ENCODE measurements around the gene MITD1.
"Not testable (repeated sequence)": the region's sequence is repeated elsewhere in the genome, so short reads cannot be mapped to it uniquely, and the experiment has no call there.

MITD1 gene

GRCh38 chr2:99198103-99198841, 17.4 kb upstream of the MITD1 start:
- no peak for TF ChIP-seq CTCF (conservative IDR thresholded peaks at IDR 0.05; ENCODE audit: control insufficient read depth, insufficient read depth, low read depth, low read length)
- no peak for DNase-seq (ENCODE audit: low read depth)
- no peak overlapping the region for H3K4me3 ChIP-seq (ENCODE audit: control insufficient read depth, low read depth, low read length)

GRCh38 chr2:99192364-99192763, 11.5 kb upstream of the MITD1 start:
- not testable (repeated sequence) for H3K4me3 ChIP-seq (ENCODE audit: control insufficient read depth, low read depth, low read length); DNase-seq (ENCODE audit: low read depth)

- TF ChIP-seq CTCF (conservative IDR thresholded peaks at IDR 0.05; ENCODE audit: control insufficient read depth, insufficient read depth, low read depth, low read length): peak; percentile 1
These were observed 9.7 kb upstream of the MITD1 start for GRCh38 chr2:99190548-99190947.

GRCh38 chr2:99188357-99188756, 7.5 kb upstream of the MITD1 start:
- no peak for DNase-seq (ENCODE audit: low read depth)
- no peak for TF ChIP-seq CTCF (conservative IDR thresholded peaks at IDR 0.05; ENCODE audit: control insufficient read depth, insufficient read depth, low read depth, low read length)
- H3K4me3 ChIP-seq (ENCODE audit: control insufficient read depth, low read depth, low read length): no peak overlapping the region

More at GRCh38 chr2:99190548-99190947, 9.7 kb upstream of the MITD1 start:
- no peak overlapping the region for H3K4me3 ChIP-seq (ENCODE audit: control insufficient read depth, low read depth, low read length)
- DNase-seq (ENCODE audit: low read depth): no peak

GRCh38 chr2:99187011-99187410, 6.2 kb upstream of the MITD1 start:
- H3K4me3 ChIP-seq (ENCODE audit: control insufficient read depth, low read depth, low read length): no peak overlapping the region
- TF ChIP-seq CTCF (conservative IDR thresholded peaks at IDR 0.05; ENCODE audit: control insufficient read depth, insufficient read depth, low read depth, low read length): no peak
- DNase-seq (ENCODE audit: low read depth): no peak

- no peak for TF ChIP-seq CTCF (conservative IDR thresholded peaks at IDR 0.05; ENCODE audit: control insufficient read depth, insufficient read depth, low read depth, low read length)
- no peak overlapping the region for H3K4me3 ChIP-seq (ENCODE audit: control insufficient read depth, low read depth, low read length)
- DNase-seq (ENCODE audit: low read depth): no peak
These were observed 4.0 kb upstream of the MITD1 start for GRCh38 chr2:99184811-99185210.

- TF ChIP-seq CTCF (conservative IDR thresholded peaks at IDR 0.05; ENCODE audit: control insufficient read depth, insufficient read depth, low read depth, low read length): no peak
- H3K4me3 ChIP-seq (ENCODE audit: control insufficient read depth, low read depth, low read length): no peak overlapping the region
- peak; percentile 10 for DNase-seq (ENCODE audit: low read depth)
These were observed 2.2 kb upstream of the MITD1 start for GRCh38 chr2:99183025-99183424.
